GM19328 (cell line): Measurements from ENCODE around the gene PGAP3.
"Not testable (repeated sequence)": the region's sequence is repeated elsewhere in the genome, so short reads cannot be mapped to it uniquely, and the experiment has no call there.

Source experiments
- ATAC-seq: cut with Tn5 transposase; IDR thresholded peaks from one replicate; pipeline ENCODE4 v1.9.1; 2021; ENCODE audit warnings: mild to moderate bottlenecking, moderate library complexity; ENCODE audit not compliant: unreplicated experiment

Gene PGAP3

GRCh38 chr17:39687546-39688474 is at the start of gene PGAP3:
TSS of gene PGAP3 (minus strand) at chr17:39688057. CDS start at chr17:39688014, 43 bp downstream.
- peak; percentile 84 for ATAC-seq

GRCh38 chr17:39737206-39737759 is 49.4 kb upstream of the PGAP3 start:
- no peak for ATAC-seq

- no peak for ATAC-seq
Measured at GRCh38 chr17:39736319-39737165, 48.7 kb upstream of the PGAP3 start.

GRCh38 chr17:39735882-39736281 is 48.0 kb upstream of the PGAP3 start:
- no peak for ATAC-seq

GRCh38 chr17:39732586-39732985 is 44.7 kb upstream of the PGAP3 start:
- no peak for ATAC-seq

- peak; percentile 88 for ATAC-seq
Measured at GRCh38 chr17:39730095-39730921, 42.5 kb upstream of the PGAP3 start, which contains the start of gene MIEN1. TSS of gene MIEN1 (minus strand) at chr17:39730532. CDS start at chr17:39730495, 37 bp downstream.

- ATAC-seq = no peak
Measured at GRCh38 chr17:39729280-39729851, 41.5 kb upstream of the PGAP3 start.

GRCh38 chr17:39727556-39727955 is 39.7 kb upstream of the PGAP3 start:
- no peak for ATAC-seq

- no peak for ATAC-seq
Measured at GRCh38 chr17:39726617-39727016, 38.8 kb upstream of the PGAP3 start.

GRCh38 chr17:39725923-39726322 is 38.1 kb upstream of the PGAP3 start:
- ATAC-seq = not testable (repeated sequence)

- no peak for ATAC-seq
Measured at GRCh38 chr17:39724731-39725130, 36.9 kb upstream of the PGAP3 start.

GRCh38 chr17:39722965-39723848 is 35.4 kb upstream of the PGAP3 start:
- ATAC-seq = no peak

- no peak for ATAC-seq
Measured at GRCh38 chr17:39722104-39722503, 34.2 kb upstream of the PGAP3 start.

- ATAC-seq = no peak
Measured at GRCh38 chr17:39719563-39720355, 31.9 kb upstream of the PGAP3 start.

GRCh38 chr17:39717660-39718059 is 29.8 kb upstream of the PGAP3 start:
- ATAC-seq = no peak

- ATAC-seq = no peak
Measured at GRCh38 chr17:39716879-39717536, 29.2 kb upstream of the PGAP3 start.

- no peak for ATAC-seq
Measured at GRCh38 chr17:39716073-39716818, 28.4 kb upstream of the PGAP3 start.
